Prostate gland (tissue), 2 donors: ENCODE results near the gene WDR88. TPM values are rescaled to one million over a fixed set of nuclear protein-coding genes. Genes with fewer than 3 reads are reported as not detected.
A peak's percentile ranks its signal among the peaks of the same experiment; 100 is the strongest.
"Not testable (repeated sequence)": the region's sequence is repeated elsewhere in the genome, so short reads cannot be mapped to it uniquely, and the experiment has no call there.

Experiments
- DNase-seq: peaks from one replicate; pipeline ENCODE4 v3.0.0-alpha.2; 2019; ENCODE audit warnings: low spot score
- H3K27ac ChIP-seq, 2 donors: fragments of 200-600 bp; sonication (generic); 2 replicates each; pipeline ENCODE4 v1.5.1; 2017 to 2019
- H3K27me3 ChIP-seq: fragments of 200-600 bp; sonication (generic); replicated peaks from 2 replicates; pipeline ENCODE4 v1.5.1; 2019; ENCODE audit not compliant: insufficient read depth
- H3K36me3 ChIP-seq, 2 donors: fragments of 200-600 bp; sonication (generic); 1 replicate in 1 of 2; 2 replicates in 1 of 2; pipeline versions ENCODE4 v1.5.1 to v1.8.1; 2017 to 2019
- H3K4me1 ChIP-seq: fragments of 200-600 bp; sonication (generic); replicated peaks from 2 replicates; pipeline ENCODE4 v1.5.1; 2019
- H3K4me3 ChIP-seq, 2 donors: fragments of 200-600 bp; sonication (generic); 2 replicates each; pipeline ENCODE4 v1.5.1; 2017 to 2019
- H3K9me3 ChIP-seq: fragments of 200-600 bp; sonication (generic); 2 replicates; pipeline ENCODE4 v1.5.1; 2017
- POLR2A ChIP-seq: fragments of 450-650 bp; IDR thresholded peaks from one replicate; pipeline ENCODE4 v1.6.1; 2016; ENCODE audit warnings: antibody characterized with exemption, mild to moderate bottlenecking
- POLR2AphosphoS5 ChIP-seq: sonication (generic); formaldehyde crosslinking; IDR thresholded peaks from one replicate; pipeline ENCODE4 v1.6.1; 2017; ENCODE audit warnings: antibody characterized with exemption
- WGBS: methylation state at CpG from one replicate; pipeline ENCODE4 v1.1.5; 2018; 5-methylcytosine and 5-hydroxymethylcytosine counted together
- intact Hi-C: fragments of 100-400 bp; cut with DNase I; formaldehyde crosslinking; loops from one replicate; pipeline ENCODE4 v1.14.2; 2022
- total RNA-seq, 2 donors: library from RNA; depleted of rRNA; stranded (reverse); fragments of >200 nt; gene quantifications; one replicate each; pipeline ENCODE4 v1.1.0, GENCODE V29; 2016
- TF ChIP-seq, protein P1 (sequence below), 4 experiments: fragments of 200-600 bp in 2 of 4; fragments of 450-650 bp in 2 of 4; sonication (generic) in 2 of 4; IDR thresholded peaks; 1 replicate in 3 of 4; 2 replicates in 1 of 4; pipeline ENCODE4 v1.5.1; 2016 to 2019; ENCODE audit warnings: antibody characterized with exemption in 4 of 4, mild to moderate bottlenecking in 2 of 4, moderate library complexity in 2 of 4

WDR88 gene
- total RNA-seq, 2 donors from 2014 or later: 3.9 TPM; not detected in 1

DNA sequence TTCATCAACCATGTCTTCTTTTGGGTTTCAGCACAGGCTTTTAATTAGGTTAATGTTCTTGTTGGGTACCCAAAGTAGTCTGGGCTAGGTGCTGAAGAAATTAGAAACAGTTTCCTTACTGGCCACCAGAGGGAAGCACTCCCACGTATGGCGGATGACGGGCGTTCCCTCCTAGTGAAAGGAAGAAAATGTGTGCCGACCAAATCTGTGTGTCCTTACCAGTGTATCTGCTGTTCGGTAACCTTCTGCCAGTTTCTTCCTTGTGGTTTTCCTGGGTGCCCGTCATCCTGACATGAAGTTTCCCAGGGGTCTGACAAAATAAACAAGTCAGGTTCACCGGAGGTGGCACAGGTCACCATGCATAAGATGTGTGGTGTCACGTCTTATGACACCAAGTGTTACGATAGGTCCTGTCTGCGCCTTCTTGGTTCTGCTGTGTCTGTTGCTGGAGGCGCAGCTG is 6.0 kb upstream of the WDR88 start:
- DNase-seq: peak; percentile 39
- intact Hi-C loops: no loop called here
- no peak overlapping the region for H3K4me3 ChIP-seq
- no peaks in the 10 kb centered on the region for H3K4me1 ChIP-seq
- H3K27me3 ChIP-seq: no peaks in the 10 kb centered on the region
- no peak overlapping the region for H3K27ac ChIP-seq
- H3K36me3 ChIP-seq: no peaks in the 10 kb centered on the region
- whole genome bisulfite sequencing: 38% methylated on average over 12 of the region's 12 CpGs
- TF ChIP-seq POLR2A: no peak
- peak; percentile 28 for TF ChIP-seq POLR2AphosphoS5
- TF ChIP-seq, protein P1, sequence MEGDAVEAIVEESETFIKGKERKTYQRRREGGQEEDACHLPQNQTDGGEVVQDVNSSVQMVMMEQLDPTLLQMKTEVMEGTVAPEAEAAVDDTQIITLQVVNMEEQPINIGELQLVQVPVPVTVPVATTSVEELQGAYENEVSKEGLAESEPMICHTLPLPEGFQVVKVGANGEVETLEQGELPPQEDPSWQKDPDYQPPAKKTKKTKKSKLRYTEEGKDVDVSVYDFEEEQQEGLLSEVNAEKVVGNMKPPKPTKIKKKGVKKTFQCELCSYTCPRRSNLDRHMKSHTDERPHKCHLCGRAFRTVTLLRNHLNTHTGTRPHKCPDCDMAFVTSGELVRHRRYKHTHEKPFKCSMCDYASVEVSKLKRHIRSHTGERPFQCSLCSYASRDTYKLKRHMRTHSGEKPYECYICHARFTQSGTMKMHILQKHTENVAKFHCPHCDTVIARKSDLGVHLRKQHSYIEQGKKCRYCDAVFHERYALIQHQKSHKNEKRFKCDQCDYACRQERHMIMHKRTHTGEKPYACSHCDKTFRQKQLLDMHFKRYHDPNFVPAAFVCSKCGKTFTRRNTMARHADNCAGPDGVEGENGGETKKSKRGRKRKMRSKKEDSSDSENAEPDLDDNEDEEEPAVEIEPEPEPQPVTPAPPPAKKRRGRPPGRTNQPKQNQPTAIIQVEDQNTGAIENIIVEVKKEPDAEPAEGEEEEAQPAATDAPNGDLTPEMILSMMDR (IDR thresholded peaks at IDR 0.05): peak; percentile 28 to 72 (median 64)
- H3K9me3 ChIP-seq: no peaks in the 10 kb centered on the region

DNA sequence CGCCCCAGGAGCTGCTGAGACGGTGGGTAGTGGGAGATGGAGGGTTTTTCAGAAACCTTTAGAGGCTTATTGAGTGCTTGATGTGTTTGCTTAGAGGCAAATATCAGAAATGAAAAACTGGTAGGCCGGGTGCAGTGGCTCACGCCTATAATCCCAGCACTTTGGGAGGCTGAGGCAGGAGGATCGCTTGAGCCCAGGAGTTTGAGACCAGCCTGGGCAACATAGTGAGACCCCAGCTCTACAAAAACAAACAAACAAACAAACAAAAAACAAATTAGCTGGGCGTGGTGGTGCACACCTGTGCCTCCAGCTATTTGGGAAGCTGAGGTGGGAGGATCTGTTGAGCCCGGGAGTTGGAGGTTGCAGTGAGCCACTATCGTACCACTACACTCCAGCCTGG is 5.2 kb upstream of the WDR88 start:
- intact Hi-C loops, DNase-seq, H3K4me1 ChIP-seq, H3K27me3 ChIP-seq, H3K4me3 ChIP-seq, H3K9me3 ChIP-seq, H3K27ac ChIP-seq, H3K36me3 ChIP-seq: not testable (repeated sequence)
- WGBS: 94% methylated on average over 8 of the region's 8 CpGs

DNA sequence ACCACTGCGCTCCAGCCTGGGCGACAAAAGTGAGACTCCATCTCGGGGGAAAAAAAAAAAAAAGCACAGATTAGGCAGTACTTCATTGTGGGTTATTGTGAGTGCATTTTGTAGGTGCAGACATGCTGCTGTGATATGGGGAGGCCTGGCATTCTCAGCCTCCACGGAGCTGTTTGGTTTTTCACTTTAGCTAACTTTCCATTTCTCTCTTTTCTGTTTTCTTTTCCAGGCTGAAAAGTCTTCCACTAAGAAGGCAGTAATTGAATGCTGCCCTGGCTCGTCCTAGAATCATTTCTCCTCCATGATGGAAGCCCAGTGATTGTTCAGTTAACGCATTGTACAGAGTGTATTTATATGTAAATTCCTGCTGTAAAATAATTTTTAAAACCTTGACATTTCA is 2.0 kb upstream of the WDR88 start:
- 87% methylated on average over 6 of the region's 6 CpGs for whole genome bisulfite sequencing
- H3K36me3 ChIP-seq: no peaks in the 10 kb centered on the region

DNA sequence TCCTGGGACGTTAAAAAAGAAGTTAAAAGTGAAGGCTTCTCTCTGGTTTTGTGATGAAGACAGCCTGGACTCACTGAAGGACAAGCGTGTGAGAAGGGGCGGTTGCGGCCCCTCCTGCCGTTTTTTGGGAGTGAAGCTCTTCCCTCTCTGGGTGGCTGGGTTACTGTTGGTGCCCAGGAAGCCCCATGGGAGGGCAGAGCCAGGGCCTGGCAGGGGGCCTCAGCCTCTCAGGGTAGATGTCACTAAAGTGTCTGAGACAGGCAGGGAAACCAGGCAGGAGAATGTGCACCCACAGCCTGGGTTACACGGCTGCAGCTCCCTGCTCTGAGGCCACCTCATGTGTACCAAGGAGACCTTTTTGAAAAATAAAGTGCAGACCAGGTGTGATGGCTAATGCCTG is 1.5 kb upstream of the WDR88 start:
- Histone ChIP-seq H3K4me1 (no peaks in the 10 kb centered on the region), H3K9me3 (no peaks in the 10 kb centered on the region), H3K27me3 (no peaks in the 10 kb centered on the region), H3K4me3 (no peak overlapping the region), H3K27ac (no peak overlapping the region), H3K36me3 (no peaks in the 10 kb centered on the region)
- TF ChIP-seq, protein P1 (IDR thresholded peaks at IDR 0.05): no peak
- TF ChIP-seq POLR2AphosphoS5 (no peak), POLR2A (no peak)
- 88% methylated on average over 6 of the region's 6 CpGs for WGBS
- intact Hi-C loops: no loop called here
- DNase-seq: no peak

More for the DNA sequence above, 2.0 kb upstream of the WDR88 start:
- Histone ChIP-seq H3K27me3 (no peaks in the 10 kb centered on the region), H3K27ac (no peak overlapping the region), H3K4me1 (no peaks in the 10 kb centered on the region), H3K9me3 (no peaks in the 10 kb centered on the region), H3K4me3 (no peak overlapping the region)
- intact Hi-C loops: no loop called here
- TF ChIP-seq POLR2AphosphoS5 (no peak), POLR2A (no peak)
- TF ChIP-seq, protein P1 (IDR thresholded peaks at IDR 0.05): no peak
- no peak for DNase-seq

DNA sequence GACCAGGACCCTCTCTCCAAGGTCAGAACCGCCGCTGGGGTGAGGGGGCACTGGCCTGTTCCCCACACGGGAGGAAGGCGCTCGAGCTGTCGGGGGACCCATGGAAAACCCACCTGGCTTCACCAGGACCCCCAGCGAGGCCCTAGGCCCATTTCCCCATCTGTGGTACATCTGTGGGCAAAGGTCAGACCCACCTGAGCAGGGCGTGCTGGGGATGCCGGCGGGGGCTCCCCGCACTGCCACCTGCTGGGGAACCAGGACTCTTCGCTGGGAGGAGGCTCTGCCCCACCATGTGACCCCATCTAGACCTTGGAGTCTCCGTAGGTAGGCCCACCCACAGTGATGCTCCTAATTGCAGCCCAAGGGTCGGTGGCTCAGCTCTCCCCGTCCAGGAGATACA is 511 bp downstream of the WDR88 start:
- DNase-seq: no peak
- no peaks in the 10 kb centered on the region for H3K36me3 ChIP-seq
- H3K27me3 ChIP-seq: no peaks in the 10 kb centered on the region
- no peaks in the 10 kb centered on the region for H3K4me1 ChIP-seq
- H3K4me3 ChIP-seq: no peak overlapping the region
- no peaks in the 10 kb centered on the region for H3K9me3 ChIP-seq
- H3K27ac ChIP-seq: no peak overlapping the region
- TF ChIP-seq, protein P1 (IDR thresholded peaks at IDR 0.05): no peak
- no peak for TF ChIP-seq POLR2A
- TF ChIP-seq POLR2AphosphoS5: no peak
- intact Hi-C loops: no loop called here
- whole genome bisulfite sequencing: 93% methylated on average over 8 of the region's 15 CpGs
